ENCODE data around the gene ING1. TPM values are rescaled to one million over a fixed set of nuclear protein-coding genes. Genes with fewer than 3 reads are reported as not detected.

ING1 gene
- polyA plus RNA-seq, 1 donor (not counting 4 experiments of a cell fraction or from before 2014, with no cell fraction given), result 6.4 TPM

- no peaks in the 10 kb centered on the region for H3K27me3 ChIP-seq (ENCODE audit: control insufficient read depth, extremely low read depth, insufficient read depth, low read length)
- peaks cover 49% of the 10 kb centered on the region for H3K79me2 ChIP-seq (ENCODE audit: control insufficient read depth, insufficient read depth, low read length)
- peaks cover 18% of the 10 kb centered on the region for H3K4me1 ChIP-seq (ENCODE audit: control insufficient read depth, extremely low read depth, insufficient read depth, low read length)
- H3K9me3 ChIP-seq (ENCODE audit: control insufficient read depth, low read depth, low read length), result no peaks in the 10 kb centered on the region
- no peak overlapping the region for H3K27ac ChIP-seq (ENCODE audit: control insufficient read depth, insufficient read depth, low read length)
- H3K4me3 ChIP-seq (ENCODE audit: control insufficient read depth in 2 of 3, extremely low read depth in 1 of 3, insufficient read depth in 2 of 3, low read depth in 1 of 3, low read length in 3 of 3), result no peak overlapping the region
- no peaks in the 10 kb centered on the region for H4K20me1 ChIP-seq (ENCODE audit: control insufficient read depth, extremely low read depth, insufficient read depth, low read length)
- no peak overlapping the region for H2AFZ ChIP-seq (ENCODE audit: control insufficient read depth, low read length)
- TF ChIP-seq CTCF (optimal IDR thresholded peaks at IDR 0.05 in 1 of 3, IDR thresholded peaks at IDR 0.05 in 1 of 3, conservative IDR thresholded peaks at IDR 0.05 in 1 of 3; ENCODE audit: extremely low read depth in 1 of 3, insufficient read depth in 2 of 3, low read length in 3 of 3) (no peak), EZH2 (IDR thresholded peaks at IDR 0.05; ENCODE audit: low read length) (no peak)
- no peak for FAIRE-seq
- DNase-seq (ENCODE audit: low read depth, low spot score), result no peak
- H3K4me2 ChIP-seq (ENCODE audit: control insufficient read depth, extremely low read depth, insufficient read depth, low read depth, low read length), result no peak overlapping the region
- H3K9ac ChIP-seq (ENCODE audit: control insufficient read depth, extremely low read depth, insufficient read depth, low read length), result no peak overlapping the region
- dilution Hi-C loops (cut with MboI; ENCODE audit: extremely low pct_ligation_motif_present, low sequenced_read_pairs), result no loop called here
- peaks cover 20 to 36% of the 10 kb centered on the region in 2 experiments for H3K36me3 ChIP-seq (ENCODE audit: control insufficient read depth in 2 of 2, extremely low read depth in 1 of 2, insufficient read depth in 2 of 2, low read length in 2 of 2)
- peaks cover 8% of the 10 kb centered on the region for H3K9me1 ChIP-seq (ENCODE audit: control insufficient read depth, extremely low read depth, insufficient read depth, low read length)
These were observed 10.6 kb upstream of the ING1 start for GRCh38 chr13:110702591-110703526.

GRCh38 chr13:110705356-110705825 is 8.1 kb upstream of the ING1 start:
- no peak for TF ChIP-seq CTCF (optimal IDR thresholded peaks at IDR 0.05 in 1 of 3, IDR thresholded peaks at IDR 0.05 in 1 of 3, conservative IDR thresholded peaks at IDR 0.05 in 1 of 3; ENCODE audit: extremely low read depth in 1 of 3, insufficient read depth in 2 of 3, low read length in 3 of 3)
- no peak for TF ChIP-seq EZH2 (IDR thresholded peaks at IDR 0.05; ENCODE audit: low read length)
- no peak for FAIRE-seq

More at GRCh38 chr13:110705356-110705825, 8.1 kb upstream of the ING1 start:
- H3K36me3 ChIP-seq (ENCODE audit: control insufficient read depth in 2 of 2, extremely low read depth in 1 of 2, insufficient read depth in 2 of 2, low read length in 2 of 2), result peaks cover 13 to 17% of the 10 kb centered on the region in 2 experiments
- H3K9ac ChIP-seq (ENCODE audit: control insufficient read depth, extremely low read depth, insufficient read depth, low read length), result peak overlapping the region; percentile 99
- no peaks in the 10 kb centered on the region for H3K9me3 ChIP-seq (ENCODE audit: control insufficient read depth, low read depth, low read length)
- H3K4me3 ChIP-seq (ENCODE audit: control insufficient read depth in 2 of 3, extremely low read depth in 1 of 3, insufficient read depth in 2 of 3, low read depth in 1 of 3, low read length in 3 of 3), result peak overlapping the region; percentile 56 to 98 (median 91)
- peaks cover 18% of the 10 kb centered on the region for H3K4me1 ChIP-seq (ENCODE audit: control insufficient read depth, extremely low read depth, insufficient read depth, low read length)
- peaks cover 34% of the 10 kb centered on the region for H3K79me2 ChIP-seq (ENCODE audit: control insufficient read depth, insufficient read depth, low read length)
- peak overlapping the region; percentile 100 for H3K27ac ChIP-seq (ENCODE audit: control insufficient read depth, insufficient read depth, low read length)
- dilution Hi-C loops (cut with MboI; ENCODE audit: extremely low pct_ligation_motif_present, low sequenced_read_pairs), result no loop called here
- H2AFZ ChIP-seq (ENCODE audit: control insufficient read depth, low read length), result peak overlapping the region; percentile 32
- no peak for DNase-seq (ENCODE audit: low read depth, low spot score)
- H4K20me1 ChIP-seq (ENCODE audit: control insufficient read depth, extremely low read depth, insufficient read depth, low read length), result no peaks in the 10 kb centered on the region
- H3K9me1 ChIP-seq (ENCODE audit: control insufficient read depth, extremely low read depth, insufficient read depth, low read length), result peaks cover 8% of the 10 kb centered on the region
- peak overlapping the region; percentile 100 for H3K4me2 ChIP-seq (ENCODE audit: control insufficient read depth, extremely low read depth, insufficient read depth, low read depth, low read length)
- no peaks in the 10 kb centered on the region for H3K27me3 ChIP-seq (ENCODE audit: control insufficient read depth, extremely low read depth, insufficient read depth, low read length)

Measured in keratinocyte (primary cell).